GM12892 (cell line): ENCODE results near the gene FAAP100.

Source experiments
- POLR2A ChIP-seq: IDR thresholded peaks from 2 replicates; pipeline ENCODE4 v1.6.1; 2011; ENCODE audit warnings: low read depth, low read length, control low read depth
- POLR2AphosphoS5 ChIP-seq: IDR thresholded peaks from 2 replicates; pipeline ENCODE4 v1.6.1; 2011; ENCODE audit warnings: low read depth, low read length, control low read depth

GRCh38 chr17:81589612-81590011 lies 37.5 kb upstream of the FAAP100 start:
- TF ChIP-seq POLR2AphosphoS5 (no peak), POLR2A (no peak)
